Measurements from ENCODE around the gene ZNF536. TPM values are rescaled to one million over a fixed set of nuclear protein-coding genes. Genes with fewer than 3 reads are reported as not detected.

Gene ZNF536
- polyA plus RNA-seq, 1 donor, result 2.6 TPM

- DNase-seq, result no peak
These were observed 158.6 kb downstream of the ZNF536 start for GRCh38 chr19:30530751-30531150.

- DNase-seq, result no peak
These were observed 162.8 kb downstream of the ZNF536 start for GRCh38 chr19:30535011-30535410.

- no peak for DNase-seq
These were observed 164.8 kb downstream of the ZNF536 start for GRCh38 chr19:30536975-30537374.

GRCh38 chr19:30539315-30539714, 167.1 kb downstream of the ZNF536 start:
- DNase-seq, result no peak

GRCh38 chr19:30539981-30540380, 167.8 kb downstream of the ZNF536 start:
- DNase-seq, result no peak

GRCh38 chr19:30540761-30541160, 168.6 kb downstream of the ZNF536 start:
- DNase-seq, result no peak

GRCh38 chr19:30541575-30541974, 169.4 kb downstream of the ZNF536 start:
- DNase-seq, result no peak

GRCh38 chr19:30543243-30543945, 171.2 kb downstream of the ZNF536 start:
- DNase-seq, result no peak

GRCh38 chr19:30545752-30546151, 173.6 kb downstream of the ZNF536 start:
- no peak for DNase-seq

- DNase-seq, result no peak
These were observed 174.1 kb downstream of the ZNF536 start for GRCh38 chr19:30546332-30546731.

- DNase-seq, result no peak
These were observed 175.1 kb downstream of the ZNF536 start for GRCh38 chr19:30547246-30547645.

- DNase-seq, result no peak
These were observed 177.0 kb downstream of the ZNF536 start for GRCh38 chr19:30549151-30549550.

- DNase-seq, result no peak
These were observed 179.1 kb downstream of the ZNF536 start for GRCh38 chr19:30551271-30551670.

- no peak for DNase-seq
These were observed 180.4 kb downstream of the ZNF536 start for GRCh38 chr19:30552593-30552992.

GRCh38 chr19:30555075-30555790, 183.0 kb downstream of the ZNF536 start:
- DNase-seq, result no peak

GRCh38 chr19:30555791-30556110, 183.6 kb downstream of the ZNF536 start:
- DNase-seq, result no peak

GRCh38 chr19:30556230-30556711, 184.1 kb downstream of the ZNF536 start:
- DNase-seq, result no peak

- DNase-seq, result no peak
These were observed 185.0 kb downstream of the ZNF536 start for GRCh38 chr19:30557212-30557611.

GRCh38 chr19:30557927-30558557, 185.9 kb downstream of the ZNF536 start:
- no peak for DNase-seq

- DNase-seq, result no peak
These were observed 186.6 kb downstream of the ZNF536 start for GRCh38 chr19:30558793-30559192.

- no peak for DNase-seq
These were observed 187.3 kb downstream of the ZNF536 start for GRCh38 chr19:30559446-30559845.

- no peak for DNase-seq
These were observed 190.8 kb downstream of the ZNF536 start for GRCh38 chr19:30562981-30563380.

- DNase-seq, result no peak
These were observed 191.5 kb downstream of the ZNF536 start for GRCh38 chr19:30563691-30564090.
